ENCODE measurements around the gene NCAPD3.

The NCAPD3 gene

DNA sequence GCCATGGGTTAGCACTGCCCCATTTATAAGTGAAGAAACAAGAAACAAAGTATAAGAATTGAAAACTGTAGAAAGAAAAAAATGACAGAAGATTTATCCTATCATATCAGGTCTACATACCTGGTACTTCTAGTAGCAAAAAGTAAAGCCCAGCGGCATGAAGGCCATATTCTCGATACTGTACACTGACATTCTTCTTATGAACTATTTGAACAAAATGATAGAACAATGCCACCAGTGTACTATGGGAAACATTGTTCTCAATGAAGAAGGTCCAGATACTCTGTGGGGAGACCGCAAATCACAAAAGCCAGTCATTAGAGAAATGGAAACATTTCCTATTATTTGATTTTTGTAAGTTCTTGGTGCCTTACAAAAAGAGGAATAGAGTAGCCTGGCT, 7.0 kb downstream of the NCAPD3 start:
- ChIA-PET CTCF (interaction anchor here (1.7 kb wide), 1 partner anchor 8 kb away, joined by 4 read pairs; no protein-coding TSS in a partner anchor), POLR2A (no interaction called here)
- TF ChIP-seq CTCF (IDR thresholded peaks at IDR 0.05; ENCODE audit: control extremely low read depth, extremely low read depth, low read depth, missing control alignments), result no peak
- no peak for DNase-seq (ENCODE audit: extremely low spot score)

- TF ChIP-seq CTCF (IDR thresholded peaks at IDR 0.05; ENCODE audit: control extremely low read depth, extremely low read depth, low read depth, missing control alignments), result no peak
- DNase-seq (ENCODE audit: extremely low spot score), result no peak
- CTCF ChIA-PET, result no interaction called here
- POLR2A ChIA-PET, result no interaction called here
These were observed 7.9 kb downstream of the NCAPD3 start for GRCh38 chr11:134215836-134216235.

- ChIA-PET CTCF (interaction anchor here (0.6 to 2.7 kb wide), 14 partner anchors 9 to 68 kb away, joined by 3 to 12 read pairs (median 5); partner anchors contain the start of genes GLB1L3, NCAPD3 and VPS26B), POLR2A (no interaction called here)
- peak; percentile 76 for TF ChIP-seq CTCF (IDR thresholded peaks at IDR 0.05; ENCODE audit: control extremely low read depth, extremely low read depth, low read depth, missing control alignments)
- DNase-seq (ENCODE audit: extremely low spot score), result no peak
These were observed 16.1 kb downstream of the NCAPD3 start for GRCh38 chr11:134207538-134208239.

DNA sequence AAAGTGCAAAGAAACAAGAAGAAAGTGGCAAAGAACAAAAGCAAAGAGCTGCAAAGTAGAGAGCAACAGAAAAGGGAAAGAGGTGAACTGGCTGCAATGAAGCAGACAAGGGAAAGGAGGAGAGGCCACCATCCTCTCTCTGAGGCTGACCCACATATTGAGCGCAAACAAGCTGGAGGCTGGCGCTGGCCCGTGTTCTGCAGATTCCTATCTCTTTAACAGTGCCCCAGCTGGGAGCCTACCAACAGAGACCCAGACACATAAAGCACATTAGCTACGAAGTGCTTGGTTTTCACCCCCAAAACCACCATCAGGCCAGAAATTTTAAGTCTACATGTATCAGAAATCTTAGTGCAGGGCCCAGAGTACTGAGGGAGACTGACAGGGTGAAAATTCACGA, 17.6 kb downstream of the NCAPD3 start:
- ChIA-PET POLR2A (no interaction called here), CTCF (interaction anchor here (0.9 to 2.3 kb wide), 5 partner anchors 13 to 70 kb away, joined by 3 to 9 read pairs (median 4); partner anchors contain the start of gene GLB1L3)
- DNase-seq (ENCODE audit: extremely low spot score), result no peak
- TF ChIP-seq CTCF (IDR thresholded peaks at IDR 0.05; ENCODE audit: control extremely low read depth, extremely low read depth, low read depth, missing control alignments), result no peak

- no peak for TF ChIP-seq CTCF (IDR thresholded peaks at IDR 0.05; ENCODE audit: control extremely low read depth, extremely low read depth, low read depth, missing control alignments)
- POLR2A ChIA-PET, result no interaction called here
- CTCF ChIA-PET, result interaction anchor here (1.2 to 2.1 kb wide), 2 partner anchors 17 to 70 kb away, joined by 3 to 9 read pairs; partner anchors contain the start of gene GLB1L3
- DNase-seq (ENCODE audit: extremely low spot score), result no peak
These were observed 18.0 kb downstream of the NCAPD3 start for GRCh38 chr11:134205729-134206128.

DNA sequence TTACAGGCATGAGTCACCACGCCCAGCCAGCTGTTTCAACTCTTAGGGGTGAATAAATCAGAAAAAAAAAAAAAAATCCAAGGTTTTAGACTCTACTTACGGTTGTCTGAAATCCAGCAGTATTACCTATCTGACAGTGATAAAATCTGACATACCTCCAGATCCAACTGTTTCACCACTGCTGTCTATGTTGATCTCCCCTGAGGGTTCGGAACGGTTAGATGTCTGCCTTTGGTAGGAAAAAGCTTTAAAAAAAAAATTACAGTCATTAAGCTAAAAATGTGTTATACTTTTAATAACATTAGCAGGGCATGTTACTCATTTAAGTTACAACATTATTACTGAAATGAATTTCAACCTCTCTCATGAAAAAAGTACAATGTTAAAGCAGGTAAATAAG, 21.1 kb downstream of the NCAPD3 start:
- CTCF ChIA-PET, result interaction anchor here (1.5 kb wide), 1 partner anchor 37 kb away, joined by 3 read pairs; no protein-coding TSS in a partner anchor
- no peak for DNase-seq (ENCODE audit: extremely low spot score)
- POLR2A ChIA-PET, result no interaction called here
- TF ChIP-seq CTCF (IDR thresholded peaks at IDR 0.05; ENCODE audit: control extremely low read depth, extremely low read depth, low read depth, missing control alignments), result no peak

All from GM10248 (cell line).